Activated naive CD4-positive, alpha-beta T cell treated with anti-CD3 and anti-CD28 coated beads, Interleukin-2, amount 50 U/mL, for 24 hours (primary cell): ENCODE data around the gene SPHKAP.
"Not testable (repeated sequence)": the region's sequence is repeated elsewhere in the genome, so short reads cannot be mapped to it uniquely, and the experiment has no call there.

ENCODE experiments used
- H3K27ac Mint-ChIP-seq: one replicate; pipeline ENCODE4 v1.8.0; 2021; ENCODE audit warnings: mild to moderate bottlenecking, mixed read lengths
- H3K27me3 Mint-ChIP-seq: one replicate; pipeline ENCODE4 v1.8.0; 2021; ENCODE audit warnings: mixed read lengths
- H3K36me3 Mint-ChIP-seq: one replicate; pipeline ENCODE4 v1.8.0; 2021; ENCODE audit warnings: mixed read lengths
- H3K4me1 Mint-ChIP-seq: one replicate; pipeline ENCODE4 v1.8.0; 2021; ENCODE audit warnings: mixed read lengths
- H3K4me3 Mint-ChIP-seq: one replicate; pipeline ENCODE4 v1.8.0; 2021; ENCODE audit warnings: mild to moderate bottlenecking, mixed read lengths
- H3K9me3 Mint-ChIP-seq: one replicate; pipeline ENCODE4 v1.8.0; 2021; ENCODE audit warnings: mixed read lengths

The SPHKAP gene

GRCh38 chr2:228016402-228016801, 165.1 kb downstream of the SPHKAP start:
- Mint-ChIP-seq H3K27ac (no peak overlapping the region), H3K9me3 (peaks cover 6% of the 10 kb centered on the region), H3K27me3 (peaks cover 2% of the 10 kb centered on the region), H3K4me3 (no peak overlapping the region), H3K36me3 (no peaks in the 10 kb centered on the region), H3K4me1 (no peaks in the 10 kb centered on the region)

- H3K4me1 Mint-ChIP-seq, result no peaks in the 10 kb centered on the region
- peaks cover 6% of the 10 kb centered on the region for H3K9me3 Mint-ChIP-seq
- peaks cover 2% of the 10 kb centered on the region for H3K27me3 Mint-ChIP-seq
- no peaks in the 10 kb centered on the region for H3K36me3 Mint-ChIP-seq
- H3K27ac Mint-ChIP-seq, result no peak overlapping the region
- H3K4me3 Mint-ChIP-seq, result no peak overlapping the region
These were observed 165.7 kb downstream of the SPHKAP start for GRCh38 chr2:228015741-228016140.

GRCh38 chr2:227996366-227996765, 185.1 kb downstream of the SPHKAP start:
- no peaks in the 10 kb centered on the region for H3K9me3 Mint-ChIP-seq
- H3K27me3 Mint-ChIP-seq, result no peaks in the 10 kb centered on the region
- no peaks in the 10 kb centered on the region for H3K4me1 Mint-ChIP-seq
- no peaks in the 10 kb centered on the region for H3K36me3 Mint-ChIP-seq
- no peak overlapping the region for H3K4me3 Mint-ChIP-seq
- no peak overlapping the region for H3K27ac Mint-ChIP-seq

GRCh38 chr2:227990937-227991336, 190.6 kb downstream of the SPHKAP start:
- Mint-ChIP-seq H3K27ac (no peak overlapping the region), H3K4me1 (no peaks in the 10 kb centered on the region), H3K9me3 (no peaks in the 10 kb centered on the region), H3K36me3 (no peaks in the 10 kb centered on the region), H3K27me3 (peaks cover 2% of the 10 kb centered on the region), H3K4me3 (no peak overlapping the region)

GRCh38 chr2:227973241-227973640, 208.2 kb downstream of the SPHKAP start:
- Mint-ChIP-seq H3K27me3 (peaks cover 3% of the 10 kb centered on the region), H3K4me1 (no peaks in the 10 kb centered on the region), H3K36me3 (no peaks in the 10 kb centered on the region), H3K27ac (no peak overlapping the region), H3K9me3 (no peaks in the 10 kb centered on the region), H3K4me3 (no peak overlapping the region)

GRCh38 chr2:227971619-227972230, 209.8 kb downstream of the SPHKAP start:
- Mint-ChIP-seq H3K4me1 (no peaks in the 10 kb centered on the region), H3K9me3 (no peaks in the 10 kb centered on the region), H3K27me3 (peaks cover 2% of the 10 kb centered on the region), H3K27ac (no peak overlapping the region), H3K4me3 (no peak overlapping the region), H3K36me3 (no peaks in the 10 kb centered on the region)

GRCh38 chr2:227960317-227960716, 221.2 kb downstream of the SPHKAP start:
- H3K4me3 Mint-ChIP-seq, result no peak overlapping the region
- H3K27me3 Mint-ChIP-seq, result no peaks in the 10 kb centered on the region
- no peak overlapping the region for H3K27ac Mint-ChIP-seq
- H3K9me3 Mint-ChIP-seq, result peaks cover 14% of the 10 kb centered on the region
- no peaks in the 10 kb centered on the region for H3K4me1 Mint-ChIP-seq
- no peaks in the 10 kb centered on the region for H3K36me3 Mint-ChIP-seq

- H3K27ac Mint-ChIP-seq, result no peak overlapping the region
- no peaks in the 10 kb centered on the region for H3K36me3 Mint-ChIP-seq
- H3K4me1 Mint-ChIP-seq, result no peaks in the 10 kb centered on the region
- H3K4me3 Mint-ChIP-seq, result no peak overlapping the region
- H3K9me3 Mint-ChIP-seq, result no peaks in the 10 kb centered on the region
- H3K27me3 Mint-ChIP-seq, result peaks cover 4% of the 10 kb centered on the region
These were observed 238.5 kb downstream of the SPHKAP start for GRCh38 chr2:227942965-227943364.

GRCh38 chr2:227942021-227942420, 239.5 kb downstream of the SPHKAP start:
- H3K4me1 Mint-ChIP-seq, result no peaks in the 10 kb centered on the region
- H3K4me3 Mint-ChIP-seq, result no peak overlapping the region
- no peaks in the 10 kb centered on the region for H3K9me3 Mint-ChIP-seq
- H3K27ac Mint-ChIP-seq, result no peak overlapping the region
- H3K36me3 Mint-ChIP-seq, result no peaks in the 10 kb centered on the region
- peaks cover 8% of the 10 kb centered on the region for H3K27me3 Mint-ChIP-seq

- Mint-ChIP-seq H3K4me1 (no peaks in the 10 kb centered on the region), H3K27ac (no peak overlapping the region), H3K9me3 (no peaks in the 10 kb centered on the region), H3K4me3 (no peak overlapping the region), H3K36me3 (no peaks in the 10 kb centered on the region), H3K27me3 (peaks cover 6% of the 10 kb centered on the region)
These were observed 242.0 kb downstream of the SPHKAP start for GRCh38 chr2:227939271-227940027.

GRCh38 chr2:227936249-227936648, 245.2 kb downstream of the SPHKAP start:
- H3K27me3 Mint-ChIP-seq, H3K27ac Mint-ChIP-seq, H3K4me1 Mint-ChIP-seq, H3K9me3 Mint-ChIP-seq, H3K4me3 Mint-ChIP-seq, H3K36me3 Mint-ChIP-seq: not testable (repeated sequence)

GRCh38 chr2:227933884-227934283, 247.6 kb downstream of the SPHKAP start:
- H3K27ac Mint-ChIP-seq, result no peak overlapping the region
- H3K9me3 Mint-ChIP-seq, result no peaks in the 10 kb centered on the region
- H3K4me3 Mint-ChIP-seq, result no peak overlapping the region
- no peaks in the 10 kb centered on the region for H3K36me3 Mint-ChIP-seq
- peaks cover 9% of the 10 kb centered on the region for H3K27me3 Mint-ChIP-seq
- H3K4me1 Mint-ChIP-seq, result no peaks in the 10 kb centered on the region

- H3K4me1 Mint-ChIP-seq, result no peaks in the 10 kb centered on the region
- no peaks in the 10 kb centered on the region for H3K36me3 Mint-ChIP-seq
- H3K9me3 Mint-ChIP-seq, result no peaks in the 10 kb centered on the region
- no peak overlapping the region for H3K27ac Mint-ChIP-seq
- peaks cover 4% of the 10 kb centered on the region for H3K27me3 Mint-ChIP-seq
- H3K4me3 Mint-ChIP-seq, result no peak overlapping the region
These were observed 249.1 kb downstream of the SPHKAP start for GRCh38 chr2:227932403-227932802.

GRCh38 chr2:227932001-227932400, 249.5 kb downstream of the SPHKAP start:
- Mint-ChIP-seq H3K4me3 (no peak overlapping the region), H3K27ac (no peak overlapping the region), H3K9me3 (no peaks in the 10 kb centered on the region), H3K36me3 (no peaks in the 10 kb centered on the region), H3K4me1 (no peaks in the 10 kb centered on the region), H3K27me3 (peaks cover 3% of the 10 kb centered on the region)
